Right forelimb (tissue), 1 donor: Measurements from ENCODE around the gene RPL18.
"Not testable (repeated sequence)": the region's sequence is repeated elsewhere in the genome, so short reads cannot be mapped to it uniquely, and the experiment has no call there.

ENCODE experiments used
- DNase-seq: peaks from one replicate; pipeline ENCODE4 v3.0.0-alpha.2; 2018

The RPL18 gene

DNA sequence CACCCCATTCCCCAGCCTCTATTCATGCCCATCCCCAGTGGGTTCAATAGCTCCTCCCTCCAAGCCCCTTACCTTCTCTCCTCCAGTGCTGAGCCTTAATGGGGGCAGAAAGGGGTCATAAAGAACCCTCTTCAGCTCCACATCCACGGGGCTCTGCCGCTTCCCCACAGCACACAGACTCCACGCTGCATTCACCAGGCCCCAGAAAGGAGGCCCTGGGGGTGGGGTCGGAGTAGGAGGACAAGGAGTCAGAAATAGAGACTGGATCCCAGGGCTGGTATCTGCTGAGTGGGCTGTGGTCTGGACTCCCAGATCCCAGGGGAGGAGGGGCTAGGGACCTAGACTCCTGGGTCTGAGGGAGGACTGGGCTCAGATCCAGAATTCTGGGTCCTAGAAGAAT, 25.4 kb upstream of the RPL18 start:
- no peak for DNase-seq

DNA sequence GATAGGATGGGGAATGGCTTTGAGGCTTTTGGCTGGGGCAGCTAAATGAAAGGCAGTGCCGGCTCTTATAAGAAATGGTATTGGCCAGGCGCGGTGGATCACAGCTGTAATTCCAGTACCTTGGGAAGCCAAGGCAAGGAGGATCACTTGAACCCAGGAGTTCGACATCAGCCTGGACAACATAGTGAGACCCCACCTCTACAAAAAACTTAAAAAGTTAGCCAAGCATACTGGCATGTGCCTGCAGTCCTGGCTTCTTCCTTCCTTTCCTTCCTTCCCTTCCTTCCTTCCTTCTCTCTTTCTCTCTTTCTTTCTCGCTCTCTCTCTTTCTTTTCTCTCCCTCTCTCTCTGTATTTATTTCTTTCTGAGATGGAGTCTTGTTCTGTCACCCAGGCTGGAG, 23.9 kb upstream of the RPL18 start:
- no peak for DNase-seq

DNA sequence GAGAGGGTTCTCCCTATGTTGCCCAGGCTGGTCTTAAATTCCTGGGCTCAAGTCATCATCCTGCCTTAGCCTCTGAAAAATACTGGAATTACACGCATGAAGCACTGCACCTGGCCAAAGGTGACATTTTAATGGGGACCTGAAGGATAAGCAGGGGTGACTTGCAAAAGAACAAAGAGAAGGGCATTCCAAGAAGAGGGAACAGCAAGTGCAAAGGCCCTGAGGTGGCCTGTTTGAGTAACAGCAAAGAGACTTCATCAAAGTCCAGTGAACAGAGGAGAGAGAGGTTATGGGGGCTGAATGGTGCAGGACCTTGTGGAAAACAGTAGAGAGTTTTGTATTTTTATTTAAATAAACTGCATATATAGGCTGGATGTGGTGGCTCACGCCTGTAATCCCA, 22.9 kb upstream of the RPL18 start:
- DNase-seq: no peak

DNA sequence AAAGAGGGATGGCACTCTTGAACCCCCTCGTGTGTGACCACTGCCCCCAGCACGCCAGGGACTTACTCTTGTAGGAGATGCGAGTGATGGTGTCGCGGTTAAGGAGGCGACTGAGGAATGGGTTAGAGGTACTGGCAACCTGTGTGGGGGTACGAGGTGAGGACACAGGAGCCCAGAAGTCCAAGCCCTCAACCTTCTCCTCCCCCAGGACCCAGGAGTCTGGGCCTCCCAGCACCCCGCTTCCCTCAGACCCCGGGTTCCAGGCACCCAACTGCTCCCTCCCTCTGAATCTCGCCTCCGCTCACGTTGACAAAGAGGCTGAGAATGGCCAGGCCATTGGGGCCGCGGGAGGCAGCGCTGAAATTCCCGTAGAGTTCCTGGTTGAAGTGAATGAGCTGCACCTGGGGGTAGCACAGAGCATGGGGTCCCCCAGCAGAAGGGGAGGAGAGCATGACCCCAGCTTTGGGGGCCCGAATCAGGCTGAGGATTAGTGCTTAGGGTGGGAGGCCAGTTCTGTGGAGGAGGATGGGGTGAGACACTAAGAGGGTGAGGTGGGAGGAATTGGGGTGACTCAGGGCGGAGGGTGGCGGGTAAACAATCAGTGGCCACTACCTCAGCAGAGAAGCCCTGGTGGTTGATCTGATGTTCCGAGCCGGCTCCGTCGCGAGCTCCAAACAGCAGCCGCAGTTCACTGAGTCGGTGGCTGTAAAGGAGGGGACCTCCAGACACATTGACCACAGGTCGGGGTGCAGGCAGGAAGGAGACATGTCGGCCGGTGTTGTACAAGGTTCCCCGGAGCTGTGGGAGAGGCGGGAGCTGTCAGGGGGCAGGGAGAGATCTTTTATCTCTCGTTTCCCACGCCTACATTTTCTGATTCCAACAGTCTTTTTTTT, 20.8 kb upstream of the RPL18 start:
- DNase-seq: no peak

DNA sequence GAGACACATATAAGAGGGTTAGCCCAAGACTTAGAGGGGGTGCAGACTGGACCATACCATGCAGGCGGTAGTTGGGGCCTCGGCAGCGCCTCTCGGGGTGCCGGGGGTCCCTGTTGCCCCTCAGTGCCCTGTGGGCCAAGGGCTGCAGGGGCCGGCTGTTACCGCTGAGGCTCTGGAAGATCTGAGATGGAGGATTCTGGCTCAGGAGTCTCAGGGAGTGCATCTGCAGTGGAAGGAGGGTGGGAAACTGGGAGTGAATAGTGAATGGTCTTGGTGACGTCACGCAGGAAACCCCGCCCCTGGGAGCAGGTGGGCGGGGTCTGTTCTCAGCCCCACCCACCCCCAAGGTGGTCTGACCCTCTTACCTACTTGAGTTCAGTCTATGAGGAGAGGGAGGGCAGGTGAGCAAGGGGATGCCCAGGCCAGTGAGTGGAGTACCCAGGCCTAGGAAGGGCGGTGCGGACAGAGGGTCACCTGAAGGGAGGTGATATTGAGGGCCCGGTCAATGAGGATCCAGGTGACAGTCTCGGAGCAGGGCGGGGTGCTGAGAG, 19.9 kb upstream of the RPL18 start:
- DNase-seq: no peak

DNA sequence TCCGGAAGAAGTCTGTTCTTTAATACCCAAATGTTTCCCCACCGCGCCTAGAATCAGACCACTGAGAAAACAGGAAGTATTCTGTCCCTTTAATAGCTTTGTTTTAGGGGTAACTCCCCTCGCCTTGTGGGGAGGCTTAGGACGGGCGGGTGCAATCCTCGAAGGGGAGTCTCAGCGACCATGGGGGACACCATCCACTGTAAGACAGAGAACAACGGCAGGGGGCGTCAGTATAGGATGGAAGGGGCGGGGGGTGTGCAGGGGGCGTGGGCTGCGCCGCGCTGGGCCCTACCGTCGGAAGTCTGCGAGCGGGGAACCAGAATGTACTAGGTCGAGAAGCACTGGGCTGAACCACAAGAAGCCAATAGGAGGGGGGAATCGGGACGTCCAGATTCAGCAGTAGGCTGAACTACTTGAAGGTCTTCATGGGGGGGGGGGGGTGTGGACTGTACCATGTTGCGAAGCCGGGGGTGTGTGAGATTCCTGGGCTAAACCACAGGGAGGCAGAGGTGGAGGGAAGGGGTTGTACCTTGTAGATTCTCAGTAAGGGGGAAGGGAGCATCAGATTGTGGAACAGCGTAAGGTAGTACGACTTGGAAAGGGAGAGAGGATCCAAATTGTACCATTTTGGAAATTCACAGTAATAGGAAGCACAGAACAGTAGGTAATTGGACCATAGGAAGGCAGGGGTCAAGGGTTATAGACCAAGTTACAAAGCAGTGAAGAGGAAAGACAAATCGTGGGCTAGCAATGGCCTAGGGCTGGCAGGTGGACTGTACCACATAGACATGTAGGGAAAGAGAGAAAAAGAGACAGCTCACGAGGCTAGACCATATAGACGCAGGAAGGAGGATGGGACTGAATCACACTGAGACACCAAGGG, 19.2 kb upstream of the RPL18 start:
- peak; percentile 88 for DNase-seq

DNA sequence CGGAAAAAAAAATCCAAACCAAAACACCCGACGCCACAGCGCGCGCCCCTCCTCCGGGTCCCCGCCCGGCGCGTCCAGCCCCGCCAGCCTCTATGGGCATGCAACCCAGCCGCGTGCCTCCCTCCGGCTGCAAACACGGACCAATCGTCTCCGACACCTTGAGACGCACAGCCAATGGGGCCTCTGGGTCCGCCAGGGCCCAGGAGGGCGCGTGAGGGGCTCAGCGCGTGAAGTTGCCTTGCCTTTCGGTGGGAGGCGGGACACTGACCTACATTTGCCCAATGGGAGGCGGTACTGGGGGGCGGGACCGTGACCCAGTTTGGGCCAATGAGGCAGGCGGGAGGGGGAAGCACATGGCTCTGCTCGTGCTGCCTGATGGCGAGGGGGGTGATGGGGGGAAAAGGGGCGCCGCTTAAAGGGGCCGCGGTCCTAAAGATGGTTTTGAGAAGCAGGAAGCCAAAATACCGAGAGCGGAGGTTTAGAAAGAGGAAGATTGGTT, 18.5 kb upstream of the RPL18 start:
- DNase-seq: peak; percentile 98

DNA sequence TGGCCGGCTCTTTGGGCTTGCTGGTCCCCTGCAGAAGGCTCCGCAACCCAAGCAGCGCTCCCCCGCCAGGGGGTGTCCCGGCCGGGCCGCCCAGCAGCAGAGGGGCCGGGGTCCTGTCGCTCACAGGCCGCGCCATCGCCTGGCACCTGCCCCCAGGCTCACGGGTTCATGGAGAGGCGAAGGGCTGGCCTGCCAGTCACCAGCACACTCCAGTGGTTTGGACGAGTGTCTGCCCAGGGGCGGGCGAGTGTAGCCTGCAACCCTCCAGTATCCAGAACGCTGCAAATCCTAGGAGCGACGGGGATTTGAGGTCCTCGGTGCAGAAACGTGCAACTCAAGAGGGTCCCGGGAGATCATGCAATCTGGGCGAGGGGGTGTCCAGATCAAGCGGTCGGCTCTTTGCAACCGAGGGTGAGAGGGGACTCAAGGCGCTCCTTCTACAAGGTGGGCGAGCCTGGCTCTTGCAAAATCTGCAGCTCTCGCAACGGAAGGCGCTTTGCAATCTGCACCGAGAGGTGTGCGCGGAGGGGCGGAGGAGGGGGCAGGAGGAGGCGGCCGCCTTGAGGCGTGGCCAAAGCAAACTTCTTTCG, 18.0 kb upstream of the RPL18 start, which contains the start of gene DBP:
DBP (minus strand) TSS at position 521 of the 590 bp plus-strand sequence; CDS start at position 136, 385 bp downstream.
- DNase-seq: no peak

DNA sequence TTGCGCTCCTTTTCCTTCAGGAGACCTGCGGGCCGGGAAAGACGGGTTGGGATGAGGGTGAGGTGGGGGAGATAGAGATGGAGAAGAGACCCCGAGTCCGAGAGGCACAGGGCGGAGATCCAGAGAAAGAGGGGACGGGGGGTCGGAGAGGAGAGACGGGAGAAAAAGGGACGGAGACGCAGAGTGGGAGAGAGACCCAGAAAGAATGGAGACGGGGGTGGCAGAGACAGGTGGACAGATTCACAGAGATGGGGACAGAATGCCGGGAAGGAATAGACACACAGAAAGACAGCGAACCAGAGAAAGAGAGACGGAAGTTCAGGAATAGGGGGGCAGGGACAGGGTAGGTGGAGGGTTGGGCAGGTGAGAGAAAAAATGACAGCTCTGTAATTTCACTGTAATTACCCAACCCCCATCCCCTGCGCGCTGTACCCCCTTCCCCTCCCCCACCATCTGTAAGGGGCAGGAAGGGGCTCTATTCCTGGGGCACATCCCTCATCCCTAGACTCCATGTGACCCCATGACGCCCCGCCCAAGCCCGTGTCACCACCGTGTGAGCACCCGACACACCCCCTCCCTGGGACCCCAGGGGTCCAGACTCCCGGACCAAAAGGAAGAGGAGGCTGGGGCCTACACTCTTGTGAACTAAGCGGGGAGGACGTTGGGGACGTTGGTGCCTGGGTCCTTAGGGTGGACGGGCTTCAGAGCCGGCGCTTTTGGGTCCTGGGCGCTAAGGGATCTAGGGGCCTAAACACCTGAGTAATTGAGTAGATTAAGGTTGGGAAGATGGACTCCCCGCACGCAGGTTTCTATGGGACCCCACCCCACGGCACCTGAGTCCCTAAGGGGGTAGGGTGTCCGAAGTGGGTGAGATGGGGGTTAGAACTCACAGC, 17.2 kb upstream of the RPL18 start:
- no peak for DNase-seq

DNA sequence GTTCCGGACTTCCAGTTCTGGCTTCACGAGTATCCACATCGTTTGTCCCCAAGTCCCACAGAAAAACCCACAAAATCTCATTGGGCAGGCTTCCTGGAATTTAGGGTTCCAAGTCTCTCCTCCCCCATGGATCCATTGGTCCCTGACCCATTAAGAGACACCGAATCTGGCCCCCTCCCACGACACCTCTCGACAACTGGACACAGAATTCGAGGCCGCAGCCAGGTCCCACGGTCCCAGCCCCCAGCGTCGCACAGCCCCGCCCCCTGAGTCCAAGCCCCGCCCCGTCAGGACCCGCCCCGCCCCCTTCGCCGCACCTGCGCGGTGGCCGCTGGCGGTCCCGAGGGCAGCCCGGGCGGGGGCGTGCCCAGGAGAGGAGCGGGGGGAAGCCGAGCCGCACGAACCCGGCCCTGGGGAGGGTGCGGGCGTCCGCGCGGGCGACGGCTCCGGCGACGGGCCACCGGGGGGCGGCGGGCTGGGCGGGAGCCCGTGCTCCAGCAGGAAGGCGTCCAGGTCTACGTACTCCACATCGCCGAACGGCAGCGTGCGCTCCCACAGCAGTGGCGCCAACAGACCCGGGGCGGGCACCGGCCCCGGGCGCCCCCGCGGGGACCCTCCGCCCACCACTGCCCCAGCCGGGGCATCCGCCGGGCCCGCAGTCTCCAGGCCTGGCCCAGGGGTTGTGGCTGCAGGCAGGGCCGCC, 16.4 kb upstream of the RPL18 start:
- DNase-seq: no peak

DNA sequence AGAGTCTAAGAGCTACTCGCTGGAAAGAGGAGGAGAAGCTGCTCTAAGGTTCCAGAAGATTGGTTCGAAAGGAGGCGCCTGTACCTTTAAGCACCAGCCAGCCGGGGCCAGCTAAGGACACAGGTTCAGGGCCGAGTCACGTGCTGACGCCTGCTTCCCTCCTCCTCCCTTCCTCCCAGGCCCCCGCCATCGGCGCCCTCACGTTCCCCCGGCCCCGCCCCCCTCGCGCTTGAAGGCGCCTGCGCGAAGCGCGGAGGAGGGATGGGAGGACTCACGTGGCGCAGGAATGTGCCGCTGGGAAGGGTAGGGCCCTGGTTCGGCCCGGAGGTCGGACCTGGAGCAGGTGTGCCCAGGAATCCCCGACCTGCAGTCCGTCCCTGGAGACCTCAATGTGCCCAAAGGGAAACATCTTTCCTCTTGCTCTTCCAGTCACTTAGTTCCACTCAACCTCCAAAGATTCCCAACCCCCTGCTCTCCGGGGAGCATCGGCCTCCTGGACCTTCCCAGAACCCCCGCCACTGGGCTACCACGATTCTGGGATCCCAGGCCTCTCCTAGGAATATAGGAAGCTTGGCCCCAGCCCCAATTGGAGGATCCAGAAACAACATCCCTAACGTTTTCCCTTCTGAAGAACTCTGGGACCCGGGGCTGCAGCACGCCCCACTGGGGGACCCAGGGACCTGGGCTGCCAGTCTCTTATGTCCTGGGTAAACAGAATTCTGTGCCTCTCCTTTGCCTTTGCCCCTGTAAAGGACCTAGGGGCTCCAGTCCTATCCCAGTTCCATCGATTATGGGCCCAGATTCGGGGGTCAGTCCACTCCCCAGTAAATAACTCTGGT, 15.7 kb upstream of the RPL18 start:
- DNase-seq: peak; percentile 93

DNA sequence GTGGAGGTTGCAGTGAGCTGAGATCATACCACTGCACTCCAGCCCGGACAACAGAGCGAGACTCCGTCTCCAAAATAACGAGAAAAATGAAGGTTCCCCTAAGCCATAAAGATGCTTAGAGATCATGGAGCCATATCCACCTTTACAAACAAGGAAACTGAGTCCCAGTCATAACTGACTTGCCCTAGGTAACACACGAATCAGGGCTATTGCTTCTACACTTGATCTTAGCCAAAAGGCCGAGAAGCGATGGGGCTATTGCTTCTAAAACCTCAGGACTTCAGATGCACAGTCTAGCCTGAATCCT, 15.0 kb upstream of the RPL18 start:
- no peak for DNase-seq

DNA sequence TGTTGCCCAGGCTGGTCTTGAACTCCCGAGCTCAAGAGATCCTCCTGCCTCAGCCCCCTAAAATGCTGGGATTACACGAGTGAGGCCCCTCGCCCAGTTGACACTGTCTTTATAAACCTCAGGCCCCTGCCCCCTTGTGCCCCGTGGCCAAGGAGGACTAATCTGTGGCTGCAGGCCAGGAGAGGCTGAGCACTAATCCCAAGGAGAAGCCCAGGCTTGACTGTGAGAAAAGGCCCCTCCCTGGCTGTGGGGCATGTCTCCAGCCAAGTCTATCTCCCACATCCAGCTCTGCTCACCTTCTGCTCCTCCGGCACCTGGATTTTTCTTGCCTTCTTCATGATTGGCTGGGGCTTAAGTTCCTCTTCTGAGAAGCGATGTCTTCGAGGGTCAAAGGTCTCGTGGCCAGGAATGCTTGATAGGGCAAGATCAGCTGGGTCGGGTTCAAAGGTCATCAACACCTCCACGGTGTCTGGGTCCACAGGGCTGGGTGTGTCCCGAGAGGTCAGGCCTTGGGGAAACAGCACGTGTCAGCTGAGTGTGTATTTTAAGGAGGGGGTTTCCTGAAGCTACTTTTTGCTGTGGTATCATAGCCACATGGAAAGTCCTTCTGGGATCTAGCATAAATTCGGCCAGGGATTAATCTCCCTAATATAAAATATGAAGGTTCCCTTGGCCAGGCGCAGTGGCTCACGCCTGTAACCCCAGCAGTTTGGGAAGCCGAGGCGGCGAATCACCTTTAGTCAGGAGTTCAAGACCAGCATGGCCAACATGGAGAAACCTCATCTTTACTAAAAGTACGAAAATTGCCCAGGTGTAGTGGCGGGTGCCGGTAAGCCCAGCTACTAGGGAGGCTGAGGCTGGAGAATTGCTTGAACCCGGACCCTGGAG, 14.4 kb upstream of the RPL18 start:
- DNase-seq: no peak

DNA sequence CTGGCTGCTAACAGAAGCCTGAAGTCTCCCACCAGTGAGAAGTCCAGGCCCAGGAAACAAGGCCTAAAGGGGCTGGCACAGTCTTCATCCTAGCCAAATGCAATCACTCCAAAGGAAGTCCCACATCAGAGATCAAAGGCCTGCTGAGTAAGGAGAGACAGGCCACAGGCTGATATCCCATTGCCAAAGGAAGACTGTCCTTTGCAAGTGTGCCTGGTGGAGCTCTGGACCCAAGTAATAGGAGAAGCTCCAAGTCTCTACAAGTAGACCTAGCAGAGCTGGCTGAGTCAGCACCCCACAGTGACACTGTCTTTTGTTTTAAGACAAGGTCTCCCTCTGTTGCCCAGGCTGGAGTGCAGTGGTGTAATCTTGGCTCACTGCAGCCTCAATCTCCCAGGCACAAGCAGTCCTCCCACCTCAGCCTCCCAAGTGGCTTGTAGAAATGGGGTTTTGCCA, 13.7 kb upstream of the RPL18 start:
- DNase-seq: no peak

DNA sequence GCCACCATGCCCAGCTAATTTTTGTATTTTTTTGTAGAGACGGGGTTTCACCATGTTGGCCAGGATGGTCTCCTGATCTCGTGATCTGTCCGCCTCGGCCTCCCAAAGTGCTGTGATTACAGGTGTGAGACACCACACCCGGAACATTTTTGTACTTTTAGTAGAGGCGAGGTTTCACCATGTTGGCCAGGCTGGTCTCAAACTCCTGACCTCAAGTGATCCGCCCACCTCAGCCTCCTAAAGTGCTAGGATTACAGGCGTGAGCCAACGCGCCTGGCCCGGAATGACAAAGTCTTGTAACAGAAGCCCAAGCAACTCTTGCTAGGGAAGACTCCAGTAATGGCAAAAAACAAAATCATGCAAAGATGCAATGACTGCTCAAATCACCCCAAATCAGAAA, 13.3 kb upstream of the RPL18 start:
- not testable (repeated sequence) for DNase-seq

DNA sequence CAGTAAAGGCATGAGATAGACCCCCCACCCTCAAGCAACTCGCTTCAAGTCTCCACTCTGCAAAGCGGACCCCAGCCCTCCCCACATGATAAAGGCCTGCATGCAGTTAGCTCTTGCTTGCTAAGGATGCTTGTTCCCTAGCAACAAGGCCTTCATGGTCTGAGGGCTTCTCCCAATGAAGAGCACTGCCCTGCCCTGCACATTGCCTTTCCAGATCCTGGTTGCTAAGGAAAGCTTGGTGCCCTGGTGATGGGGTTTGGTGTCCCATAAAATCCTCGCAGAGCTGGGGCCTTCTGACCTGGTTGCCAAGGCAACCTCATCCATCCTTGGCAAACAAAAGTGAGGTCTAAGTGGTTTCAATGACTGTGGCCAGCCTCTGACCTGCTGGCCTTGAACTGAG, 12.2 kb upstream of the RPL18 start:
- no peak for DNase-seq

DNA sequence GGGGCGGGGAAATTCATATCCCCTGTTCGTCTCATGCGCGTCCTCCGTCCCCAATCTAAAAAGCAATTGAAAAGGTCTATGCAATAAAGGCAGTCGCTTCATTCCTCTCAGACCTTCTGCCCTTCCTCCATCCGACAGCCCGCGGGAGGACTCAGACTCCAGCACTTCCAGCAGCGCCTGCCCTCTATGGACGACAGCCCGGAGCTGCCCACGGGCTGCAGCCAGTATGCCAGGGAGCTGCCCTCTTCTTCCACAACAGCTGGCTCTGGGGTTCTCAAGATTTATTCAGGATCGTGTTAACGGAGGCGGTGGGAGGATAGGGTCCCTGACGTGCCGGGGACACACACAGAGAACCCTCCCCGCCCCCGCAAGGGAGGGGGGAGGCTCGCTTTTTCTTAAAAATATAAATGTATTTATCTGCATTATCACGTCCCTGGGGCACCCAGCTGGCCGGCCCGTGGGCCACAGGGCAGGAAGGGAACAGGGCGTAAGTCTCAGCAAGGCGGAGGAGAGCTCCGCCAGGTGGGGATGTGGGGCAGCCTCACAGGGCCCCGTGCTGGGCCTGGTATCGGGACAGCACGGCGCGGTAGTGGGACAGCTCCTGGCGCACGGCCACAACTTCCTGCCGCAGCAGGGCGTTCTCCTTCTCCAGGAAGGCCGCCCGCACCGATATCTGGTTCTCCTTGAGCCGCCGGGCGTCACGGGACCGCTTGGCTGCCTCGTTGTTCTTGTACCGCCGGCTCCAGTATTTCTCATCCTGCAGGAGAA, 11.5 kb upstream of the RPL18 start:
- peak; percentile 68 for DNase-seq

DNA sequence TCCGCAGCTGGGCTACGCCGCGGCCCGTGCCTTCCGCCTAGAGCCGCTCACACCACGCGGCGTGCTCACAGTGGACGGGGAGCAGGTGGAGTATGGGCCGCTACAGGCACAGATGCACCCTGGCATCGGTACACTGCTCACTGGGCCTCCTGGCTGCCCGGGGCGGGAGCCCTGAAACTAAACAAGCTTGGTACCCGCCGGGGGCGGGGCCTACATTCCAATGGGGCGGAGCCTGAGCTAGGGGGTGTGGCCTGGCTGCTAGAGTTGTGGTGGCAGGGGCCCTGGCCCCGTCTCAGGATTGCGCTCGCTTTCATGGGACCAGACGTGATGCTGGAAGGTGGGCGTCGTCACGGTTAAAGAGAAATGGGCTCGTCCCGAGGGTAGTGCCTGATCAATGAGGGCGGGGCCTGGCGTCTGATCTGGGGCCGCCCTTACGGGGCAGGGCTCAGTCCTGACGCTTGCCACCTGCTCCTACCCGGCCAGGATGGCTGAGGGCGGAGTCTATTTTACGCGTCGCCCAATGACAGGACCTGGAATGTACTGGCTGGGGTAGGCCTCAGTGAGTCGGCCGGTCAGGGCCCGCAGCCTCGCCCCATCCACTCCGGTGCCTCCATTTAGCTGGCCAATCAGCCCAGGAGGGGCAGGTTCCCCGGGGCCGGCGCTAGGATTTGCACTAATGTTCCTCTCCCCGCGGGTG, 10.8 kb upstream of the RPL18 start:
- no peak for DNase-seq
